Mammary epithelial cell (primary cell): ENCODE measurements around the gene TRIO.

Experiments
- CTCF ChIP-seq, 2 donors: IDR thresholded peaks in 1 of 2; conservative IDR thresholded peaks in 1 of 2; 2 replicates each; pipeline ENCODE4 v1.5.1; 2011 to 2012; ENCODE audit warnings: inconsistent platforms in 2 of 2, low read length in 2 of 2, mild to moderate bottlenecking in 2 of 2, control low read depth in 1 of 2, low read depth in 1 of 2; ENCODE audit not compliant: insufficient read depth in 1 of 2; ENCODE audit errors: extremely low read depth in 1 of 2
- EZH2 ChIP-seq: IDR thresholded peaks from 2 replicates; pipeline ENCODE4 v1.6.1; 2012; ENCODE audit warnings: low read length, inconsistent platforms, borderline replicate concordance

GRCh38 chr5:14212838-14213237 lies 69.7 kb downstream of the TRIO start:
- TF ChIP-seq CTCF (conservative IDR thresholded peaks at IDR 0.05 in 1 of 2, IDR thresholded peaks at IDR 0.05 in 1 of 2; ENCODE audit: extremely low read depth in 1 of 2, insufficient read depth in 1 of 2, low read depth in 1 of 2, low read length in 2 of 2) (no peak), EZH2 (no peak)
